ENCODE results near the gene DTNBP1. TPM values are rescaled to one million over a fixed set of nuclear protein-coding genes. Genes with fewer than 3 reads are reported as not detected.

DTNBP1 gene
- total and polyA plus RNA-seq, 2 donors (not counting 3 experiments of a cell fraction or from before 2014, with no cell fraction given), result 24.3 to 28.9 TPM

- ChIA-PET CTCF (interaction anchor here (0.9 kb wide), 1 partner anchor 110 kb away, joined by 3 read pairs; no protein-coding TSS in a partner anchor), POLR2A (no interaction called here)
- Histone ChIP-seq H2AFZ (ENCODE audit: low read depth, low read length) (no peak overlapping the region), H3K9ac (replicated peaks; ENCODE audit: extremely low read depth, insufficient read depth, low read length) (no peak overlapping the region), H3K4me3 (replicated peaks in 1 of 3; ENCODE audit: insufficient read depth in 1 of 3, low read depth in 1 of 3, low read length in 3 of 3) (no peak overlapping the region), H3K27ac (ENCODE audit: insufficient read depth, low read depth, low read length) (no peak overlapping the region), H3K4me2 (ENCODE audit: insufficient read depth, low read length) (no peak overlapping the region), H3K27me3 (ENCODE audit: control insufficient read depth in 2 of 2, insufficient read depth in 2 of 2, low read length in 2 of 2) (no peaks in the 10 kb centered on the region), H3K4me1 (ENCODE audit: control insufficient read depth, extremely low read depth, insufficient read depth, low read length) (no peaks in the 10 kb centered on the region), H3K36me3 (ENCODE audit: control insufficient read depth in 2 of 2, extremely low read depth in 1 of 2, insufficient read depth in 2 of 2, low read length in 2 of 2) (peaks cover 0 to 7% of the 10 kb centered on the region in 2 experiments), H3K9me1 (replicated peaks; ENCODE audit: control insufficient read depth, extremely low read depth, insufficient read depth, low read length) (no peaks in the 10 kb centered on the region), H3K79me2 (ENCODE audit: control insufficient read depth, insufficient read depth, low read length) (no peaks in the 10 kb centered on the region), H4K20me1 (replicated peaks; ENCODE audit: control insufficient read depth, extremely low read depth, insufficient read depth, low read length) (no peaks in the 10 kb centered on the region), H3K9me3 (replicated peaks; ENCODE audit: control insufficient read depth, insufficient read depth, low read length) (no peaks in the 10 kb centered on the region)
- no TSS peak for BruUV-seq (replicated peaks)
- intact Hi-C loops (cut with micrococcal nuclease), result no loop called here
- FAIRE-seq (no peak), DNase-seq (ENCODE audit: low read depth, low spot score) (no peak)
- dilution Hi-C loops (cut with MboI; ENCODE audit: extremely low pct_ligation_motif_present, low sequenced_read_pairs), result no loop called here
- TF ChIP-seq POLR2A (IDR thresholded peaks at IDR 0.05; ENCODE audit: low read depth, low read length) (no peak), MYC (IDR thresholded peaks at IDR 0.05; ENCODE audit: low read depth, low read length) (no peak), EZH2 (IDR thresholded peaks at IDR 0.05; ENCODE audit: borderline replicate concordance, low read depth, low read length, severe bottlenecking) (no peak), FOS (IDR thresholded peaks at IDR 0.05; ENCODE audit: borderline replicate concordance, insufficient read depth, low read length) (no peak), CTCF (IDR thresholded peaks at IDR 0.05; ENCODE audit: extremely low read depth in 1 of 2, insufficient read depth in 1 of 2, low read depth in 1 of 2, low read length in 2 of 2) (no peak), JUN (IDR thresholded peaks at IDR 0.05; ENCODE audit: borderline replicate concordance, insufficient read depth, insufficient read length, low read depth) (no peak), MAX (IDR thresholded peaks at IDR 0.05; ENCODE audit: insufficient read depth, insufficient read length) (no peak), GATA2 (IDR thresholded peaks at IDR 0.05; ENCODE audit: insufficient read depth, insufficient read length, low read depth, low read length) (no peak), POLR2AphosphoS5 (IDR thresholded peaks at IDR 0.05; ENCODE audit: insufficient read depth, low read depth, low read length) (no peak)
These were observed 150.1 kb downstream of the DTNBP1 start for GRCh38 chr6:15512721-15513120.
